Loucy (cell line): Measurements from ENCODE around the gene LTB4R2.

Experiments used
- H2AFZ ChIP-seq: fragments of 200-600 bp; sonication (generic); 2 replicates; pipeline ENCODE4 v1.6.0; 2016; ENCODE audit warnings: antibody characterized with exemption, mild to moderate bottlenecking, low read length, moderate library complexity
- H3F3A ChIP-seq: fragments of 200-600 bp; 2 replicates; pipeline ENCODE4 v1.6.0; 2016; ENCODE audit warnings: antibody characterized with exemption, low read depth, mild to moderate bottlenecking
- H3K27me3 ChIP-seq: fragments of 200-600 bp; sonication (generic); 2 replicates; pipeline ENCODE4 v1.6.1; 2014; ENCODE audit warnings: low read length, mild to moderate bottlenecking; ENCODE audit not compliant: insufficient read depth, poor library complexity, severe bottlenecking
- H3K36me3 ChIP-seq: fragments of 200-600 bp; sonication (generic); 2 replicates; pipeline ENCODE4 v1.6.1; 2016; ENCODE audit warnings: low read length; ENCODE audit not compliant: insufficient read depth
- H3K4me1 ChIP-seq: fragments of 200-600 bp; sonication (generic); 2 replicates; pipeline ENCODE4 v1.5.1; 2014; ENCODE audit warnings: low read length, mild to moderate bottlenecking; ENCODE audit not compliant: insufficient read depth, poor library complexity, severe bottlenecking
- H3K4me2 ChIP-seq: fragments of 200-600 bp; sonication (generic); 2 replicates; pipeline ENCODE4 v1.6.0; 2014; ENCODE audit warnings: antibody characterized with exemption, low read length, low read depth, mild to moderate bottlenecking; ENCODE audit not compliant: poor library complexity, severe bottlenecking
- H3K4me3 ChIP-seq: fragments of 200-600 bp; sonication (generic); 2 replicates; pipeline ENCODE4 v1.5.1; 2014; ENCODE audit warnings: low read length, mild to moderate bottlenecking, mixed read lengths; ENCODE audit not compliant: poor library complexity, severe bottlenecking
- H3K79me2 ChIP-seq: fragments of 200-600 bp; sonication (generic); 2 replicates; pipeline ENCODE4 v1.6.1; 2014; ENCODE audit warnings: low read length; ENCODE audit not compliant: insufficient read depth
- H3K9ac ChIP-seq: fragments of 200-600 bp; sonication (generic); 2 replicates; pipeline ENCODE4 v1.6.0; 2014; ENCODE audit warnings: mild to moderate bottlenecking, low read depth, low read length, moderate library complexity; ENCODE audit not compliant: poor library complexity, severe bottlenecking
- H3K9me2 ChIP-seq: fragments of 200-600 bp; sonication (generic); replicated peaks from 2 replicates; pipeline ENCODE4 v1.6.1; 2016; ENCODE audit warnings: low read depth, low read length, mixed read lengths
- H3K9me3 ChIP-seq: fragments of 200-600 bp; sonication (generic); 2 replicates; pipeline ENCODE4 v1.6.1; 2014; ENCODE audit warnings: mild to moderate bottlenecking, antibody characterized with exemption, low read length, low read depth; ENCODE audit not compliant: insufficient read depth
- H4K20me1 ChIP-seq: fragments of 200-600 bp; sonication (generic); 2 replicates; pipeline ENCODE4 v1.6.0; 2014; ENCODE audit warnings: antibody characterized with exemption, low read length, mild to moderate bottlenecking; ENCODE audit not compliant: insufficient read depth, poor library complexity, severe bottlenecking
- EZH2phosphoT487 ChIP-seq: fragments of 200-600 bp; IDR thresholded peaks from 2 replicates; pipeline ENCODE4 v1.6.1; 2018; ENCODE audit warnings: antibody characterized with exemption, mild to moderate bottlenecking, moderate library complexity, borderline replicate concordance
- TF ChIP-seq, protein P1 (sequence below): fragments of 200-600 bp; sonication (generic); conservative IDR thresholded peaks from 2 replicates; pipeline ENCODE4 v1.5.1; 2014; ENCODE audit warnings: mild to moderate bottlenecking, antibody characterized with exemption, low read length

The LTB4R2 gene

DNA sequence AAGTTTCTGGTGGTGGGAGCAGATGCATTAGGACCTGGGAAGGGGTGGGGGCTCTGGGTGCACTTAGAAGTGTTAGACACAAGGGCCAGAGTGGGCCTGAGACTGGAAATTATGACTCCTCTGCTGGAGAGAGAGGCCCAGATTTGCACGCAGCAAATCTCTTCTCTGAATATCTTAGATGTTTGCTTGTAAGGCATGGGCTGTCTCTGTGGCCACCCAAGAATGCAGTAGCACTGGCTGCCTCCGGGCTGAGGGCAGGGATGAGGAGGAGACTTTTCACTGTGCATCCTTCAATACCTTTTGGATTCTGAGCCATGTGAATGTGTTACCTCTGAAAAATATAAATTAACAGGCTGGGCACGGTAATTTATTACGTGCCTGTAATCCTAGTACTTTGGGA is 24.6 kb upstream of the LTB4R2 start:
- Histone ChIP-seq H3K79me2 (no peaks in the 10 kb centered on the region), H3K9me3 (no peaks in the 10 kb centered on the region), H3K9me2 (no peaks in the 10 kb centered on the region), H3K36me3 (peaks cover 2% of the 10 kb centered on the region; the same call in 1 of the 2 replicates), H4K20me1 (no peaks in the 10 kb centered on the region), H3K4me3 (no peak overlapping the region), H3K4me2 (no peak overlapping the region), H3K4me1 (no peaks in the 10 kb centered on the region), H2AFZ (no peak overlapping the region), H3F3A (no peaks in the 10 kb centered on the region), H3K9ac (no peak overlapping the region), H3K27me3 (no peaks in the 10 kb centered on the region)
- TF ChIP-seq EZH2phosphoT487 = no peak
- TF ChIP-seq, protein P1, sequence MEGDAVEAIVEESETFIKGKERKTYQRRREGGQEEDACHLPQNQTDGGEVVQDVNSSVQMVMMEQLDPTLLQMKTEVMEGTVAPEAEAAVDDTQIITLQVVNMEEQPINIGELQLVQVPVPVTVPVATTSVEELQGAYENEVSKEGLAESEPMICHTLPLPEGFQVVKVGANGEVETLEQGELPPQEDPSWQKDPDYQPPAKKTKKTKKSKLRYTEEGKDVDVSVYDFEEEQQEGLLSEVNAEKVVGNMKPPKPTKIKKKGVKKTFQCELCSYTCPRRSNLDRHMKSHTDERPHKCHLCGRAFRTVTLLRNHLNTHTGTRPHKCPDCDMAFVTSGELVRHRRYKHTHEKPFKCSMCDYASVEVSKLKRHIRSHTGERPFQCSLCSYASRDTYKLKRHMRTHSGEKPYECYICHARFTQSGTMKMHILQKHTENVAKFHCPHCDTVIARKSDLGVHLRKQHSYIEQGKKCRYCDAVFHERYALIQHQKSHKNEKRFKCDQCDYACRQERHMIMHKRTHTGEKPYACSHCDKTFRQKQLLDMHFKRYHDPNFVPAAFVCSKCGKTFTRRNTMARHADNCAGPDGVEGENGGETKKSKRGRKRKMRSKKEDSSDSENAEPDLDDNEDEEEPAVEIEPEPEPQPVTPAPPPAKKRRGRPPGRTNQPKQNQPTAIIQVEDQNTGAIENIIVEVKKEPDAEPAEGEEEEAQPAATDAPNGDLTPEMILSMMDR = no peak

DNA sequence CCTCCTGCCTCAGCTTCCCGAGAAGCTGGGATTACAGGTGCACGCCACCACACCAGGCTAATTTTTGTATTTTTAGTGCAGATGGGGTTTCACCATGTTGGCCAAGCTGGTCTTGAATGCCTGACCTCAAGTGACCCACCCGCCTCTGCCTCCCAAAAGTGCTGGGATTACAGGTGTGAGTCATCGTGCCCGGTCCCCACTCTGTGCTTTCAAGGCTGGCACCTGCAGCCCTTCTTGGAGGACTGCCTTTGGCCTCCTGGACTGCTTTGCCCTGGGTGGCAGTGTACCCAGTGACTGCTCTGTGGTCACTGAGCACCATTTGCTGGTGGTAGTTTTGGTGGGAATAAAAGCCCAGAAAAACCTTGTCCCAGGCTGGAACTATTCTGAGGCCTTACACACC is 22.9 kb upstream of the LTB4R2 start:
- Histone ChIP-seq H3K4me1 (no peaks in the 10 kb centered on the region), H3K4me3 (no peak overlapping the region), H3F3A (no peaks in the 10 kb centered on the region), H4K20me1 (no peaks in the 10 kb centered on the region), H3K79me2 (no peaks in the 10 kb centered on the region), H3K4me2 (no peak overlapping the region), H3K36me3 (peaks cover 4% of the 10 kb centered on the region; the same call in 1 of the 2 replicates), H3K9me3 (no peaks in the 10 kb centered on the region), H3K27me3 (no peaks in the 10 kb centered on the region), H2AFZ (no peak overlapping the region), H3K9ac (no peak overlapping the region), H3K9me2 (no peaks in the 10 kb centered on the region)
- no peak for TF ChIP-seq EZH2phosphoT487
- TF ChIP-seq, protein P1 = no peak

DNA sequence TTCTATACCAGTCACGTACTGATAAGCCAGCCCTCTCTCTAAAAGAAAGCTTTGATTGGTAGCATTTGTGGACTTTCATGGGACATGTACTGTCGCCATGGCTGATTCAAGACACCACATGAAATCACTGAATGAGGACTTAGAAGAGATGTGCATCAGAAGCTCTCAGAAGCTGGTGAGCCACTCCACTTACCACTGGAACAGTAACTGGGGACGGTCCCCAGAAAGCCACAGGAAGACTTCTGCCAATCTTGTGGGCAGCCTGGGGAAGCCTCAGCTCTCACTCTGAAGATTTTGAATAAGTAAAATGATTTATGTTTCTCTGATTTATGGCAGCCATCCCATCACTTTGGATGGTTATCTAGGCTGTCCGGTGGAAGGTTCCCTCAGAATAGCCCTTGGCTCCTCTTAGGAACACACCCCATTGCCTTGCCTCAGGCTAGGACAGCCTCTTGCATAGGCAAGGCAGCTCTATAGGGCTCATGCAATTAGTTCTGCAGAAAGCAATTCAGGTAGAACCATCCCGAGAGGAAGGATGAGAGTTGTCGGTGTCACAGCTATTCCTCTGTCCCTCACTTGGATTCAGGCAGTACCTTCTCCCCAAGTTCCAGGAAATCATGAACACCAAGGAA is 20.2 kb upstream of the LTB4R2 start:
- TF ChIP-seq, protein P1 = no peak
- no peak for TF ChIP-seq EZH2phosphoT487
- Histone ChIP-seq H3K9me2 (no peaks in the 10 kb centered on the region), H3K9me3 (no peaks in the 10 kb centered on the region), H3F3A (no peaks in the 10 kb centered on the region), H4K20me1 (no peaks in the 10 kb centered on the region), H2AFZ (no peak overlapping the region), H3K4me2 (no peak overlapping the region), H3K36me3 (peaks cover 4% of the 10 kb centered on the region; the same call in 1 of the 2 replicates), H3K4me1 (no peaks in the 10 kb centered on the region), H3K79me2 (no peaks in the 10 kb centered on the region), H3K4me3 (no peak overlapping the region), H3K27me3 (no peaks in the 10 kb centered on the region), H3K9ac (no peak overlapping the region)
